ENCODE data around the gene OSTM1. TPM values are rescaled to one million over a fixed set of nuclear protein-coding genes. Genes with fewer than 3 reads are reported as not detected.
A peak's percentile ranks its signal among the peaks of the same experiment; 100 is the strongest.

The OSTM1 gene
- total RNA-seq, 6 experiments from 2014 or later = 13.1 to 31.6 (median 19.7) TPM

DNA sequence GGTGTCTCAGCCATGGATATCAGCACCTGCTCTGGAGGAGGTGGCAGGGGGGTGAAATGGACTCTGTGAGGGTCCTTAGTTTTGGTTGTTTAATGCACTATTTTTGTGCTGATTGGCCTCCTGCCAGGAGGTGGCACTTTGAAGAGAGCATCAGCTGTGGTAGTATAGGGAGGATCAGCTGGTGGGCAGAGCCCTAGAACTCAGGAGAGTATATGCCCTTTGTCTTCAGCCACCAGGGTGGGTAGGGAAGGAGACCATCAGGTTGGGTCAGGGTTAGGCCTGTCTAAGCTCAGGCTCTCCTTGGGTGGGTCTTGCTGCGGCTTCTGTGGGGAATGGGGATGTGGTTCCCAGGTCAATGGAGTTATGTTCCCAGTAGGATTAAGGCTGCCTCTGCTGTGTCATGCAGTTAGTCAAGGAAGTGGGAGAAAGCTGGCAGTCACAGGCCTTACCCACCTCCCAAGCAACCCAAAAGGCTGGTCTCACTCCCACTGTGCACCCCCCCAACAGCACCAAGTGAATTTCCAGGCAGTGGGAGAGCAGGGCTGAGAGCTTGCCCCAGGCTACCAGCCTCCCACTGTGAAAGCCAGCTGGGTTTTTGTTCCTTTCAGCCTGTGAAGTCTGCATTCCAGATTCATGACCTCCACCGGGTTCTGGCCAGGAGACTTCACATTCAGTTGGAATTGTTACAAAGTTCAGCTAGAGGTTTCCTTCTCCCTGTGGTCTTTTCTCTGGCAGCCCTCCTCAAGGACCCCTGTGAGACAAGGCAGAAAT lies 5.7 kb upstream of the OSTM1 start:
- no peak overlapping the region for H3K27ac ChIP-seq
- no peak for TF ChIP-seq POLR2A (IDR thresholded peaks at IDR 0.05)
- TF ChIP-seq, protein P1, sequence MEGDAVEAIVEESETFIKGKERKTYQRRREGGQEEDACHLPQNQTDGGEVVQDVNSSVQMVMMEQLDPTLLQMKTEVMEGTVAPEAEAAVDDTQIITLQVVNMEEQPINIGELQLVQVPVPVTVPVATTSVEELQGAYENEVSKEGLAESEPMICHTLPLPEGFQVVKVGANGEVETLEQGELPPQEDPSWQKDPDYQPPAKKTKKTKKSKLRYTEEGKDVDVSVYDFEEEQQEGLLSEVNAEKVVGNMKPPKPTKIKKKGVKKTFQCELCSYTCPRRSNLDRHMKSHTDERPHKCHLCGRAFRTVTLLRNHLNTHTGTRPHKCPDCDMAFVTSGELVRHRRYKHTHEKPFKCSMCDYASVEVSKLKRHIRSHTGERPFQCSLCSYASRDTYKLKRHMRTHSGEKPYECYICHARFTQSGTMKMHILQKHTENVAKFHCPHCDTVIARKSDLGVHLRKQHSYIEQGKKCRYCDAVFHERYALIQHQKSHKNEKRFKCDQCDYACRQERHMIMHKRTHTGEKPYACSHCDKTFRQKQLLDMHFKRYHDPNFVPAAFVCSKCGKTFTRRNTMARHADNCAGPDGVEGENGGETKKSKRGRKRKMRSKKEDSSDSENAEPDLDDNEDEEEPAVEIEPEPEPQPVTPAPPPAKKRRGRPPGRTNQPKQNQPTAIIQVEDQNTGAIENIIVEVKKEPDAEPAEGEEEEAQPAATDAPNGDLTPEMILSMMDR (IDR thresholded peaks at IDR 0.05) = no peak
- no peak overlapping the region for H3K4me3 ChIP-seq
- WGBS (ENCODE audit: insufficient coverage, low coverage, low lambda C conversion rate, missing lambda C conversion rate) = 92% methylated on average over 2 of the region's 2 CpGs
- no peaks in the 10 kb centered on the region for H3K4me1 ChIP-seq
- ATAC-seq = peak in 1 of 4 donors; percentile 17
- intact Hi-C loops (cut with DNase I) = no loop called here
- no peak for DNase-seq
- H3K36me3 ChIP-seq = no peaks in the 10 kb centered on the region
- H3K9me3 ChIP-seq = no peaks in the 10 kb centered on the region
- no peaks in the 10 kb centered on the region for H3K27me3 ChIP-seq

DNA sequence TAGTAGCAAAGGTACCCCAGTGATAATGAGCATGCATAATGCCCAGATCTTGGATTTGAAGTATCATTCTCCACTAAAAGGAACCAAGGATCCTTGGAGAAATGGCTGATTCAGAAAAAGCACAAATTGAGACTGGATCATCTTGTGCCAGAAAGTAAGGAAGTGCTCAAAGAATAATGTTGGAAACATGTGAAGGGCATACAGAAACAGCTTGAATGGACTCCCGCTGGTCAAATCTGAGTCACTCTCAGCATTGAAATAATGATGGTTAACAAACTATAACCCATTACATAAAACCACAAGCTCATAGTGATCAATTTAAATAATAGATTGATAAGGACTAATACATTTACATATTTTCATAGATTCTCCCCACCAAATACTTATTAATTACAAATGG lies 3.6 kb upstream of the OSTM1 start:
- Histone ChIP-seq H3K9me3 (no peaks in the 10 kb centered on the region), H3K4me3 (no peak overlapping the region), H3K4me1 (peaks cover 0 to 7% (median 3%) of the 10 kb centered on the region in 4 donors), H3K36me3 (no peaks in the 10 kb centered on the region), H3K27me3 (no peaks in the 10 kb centered on the region), H3K27ac (no peak overlapping the region)
- 67% methylated on average over 1 of the region's 1 CpG for WGBS (ENCODE audit: insufficient coverage, low coverage, low lambda C conversion rate, missing lambda C conversion rate)
- no peak for ATAC-seq
- no peak for DNase-seq
- intact Hi-C loops (cut with DNase I) = no loop called here
- TF ChIP-seq, protein P1 (IDR thresholded peaks at IDR 0.05) = no peak
- TF ChIP-seq POLR2A (IDR thresholded peaks at IDR 0.05) = no peak

DNA sequence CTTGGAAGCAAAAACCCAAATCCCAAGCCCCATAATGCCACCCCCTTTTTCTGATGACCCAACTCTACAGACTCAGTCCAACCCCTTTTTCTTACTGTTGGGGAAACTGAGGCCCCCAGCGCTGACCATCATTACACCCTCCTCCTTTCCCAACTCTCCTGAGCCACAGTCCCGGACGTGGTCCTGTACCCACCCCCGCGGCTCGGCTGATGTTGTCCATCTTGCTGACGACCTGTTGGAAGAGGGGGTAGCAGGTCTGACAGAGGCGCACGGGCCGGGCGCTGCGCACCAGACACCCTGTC lies 533 bp downstream of the OSTM1 start:
- Histone ChIP-seq H3K27ac (peak overlapping the region; percentile 71 to 83 (median 79)), H3K4me1 (peaks cover 0 to 7% (median 3%) of the 10 kb centered on the region in 4 donors), H3K9me3 (no peaks in the 10 kb centered on the region), H3K4me3 (peak overlapping the region; percentile 71 to 100 (median 85)), H3K36me3 (no peaks in the 10 kb centered on the region), H3K27me3 (no peaks in the 10 kb centered on the region)
- ATAC-seq (peak in 1 of 4 donors; percentile 47), DNase-seq (peak in 1 of 3 donors; percentile 53)
- WGBS (ENCODE audit: insufficient coverage, low coverage, low lambda C conversion rate, missing lambda C conversion rate) = 0% methylated on average over 3 of the region's 12 CpGs
- no peak for TF ChIP-seq POLR2A (IDR thresholded peaks at IDR 0.05)
- TF ChIP-seq, protein P1 (IDR thresholded peaks at IDR 0.05) = no peak
- intact Hi-C loops (cut with DNase I) = no loop called here

DNA sequence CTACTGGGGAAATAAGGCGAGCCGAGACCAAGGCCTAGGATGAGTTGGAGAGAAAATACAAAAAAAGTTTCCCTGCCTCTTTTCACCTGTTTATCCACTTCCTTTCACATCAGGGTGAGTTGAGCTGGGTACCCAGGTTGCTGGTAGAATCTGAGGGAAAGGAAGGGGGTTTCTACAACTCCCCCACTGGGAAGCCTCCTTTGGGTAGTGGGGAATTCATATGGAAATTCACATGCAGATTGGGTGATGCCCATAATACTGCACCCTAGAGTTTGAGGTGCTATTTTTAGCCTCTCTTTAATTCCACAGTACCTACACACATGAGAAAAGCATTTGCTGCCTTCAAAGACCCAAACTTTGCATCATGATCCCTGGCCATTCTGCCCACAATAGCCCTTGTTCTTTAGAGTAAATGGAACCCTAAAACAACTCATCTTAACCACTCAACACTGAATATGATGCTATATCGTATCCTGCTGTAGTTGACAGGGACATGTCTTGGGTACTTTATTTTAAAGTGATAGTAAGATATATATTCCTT lies 2.7 kb downstream of the OSTM1 start:
- no peak for TF ChIP-seq POLR2A (IDR thresholded peaks at IDR 0.05)
- TF ChIP-seq, protein P1 (IDR thresholded peaks at IDR 0.05) = no peak
- no peak for DNase-seq
- Histone ChIP-seq H3K4me3 (no peak overlapping the region), H3K27ac (no peak overlapping the region), H3K36me3 (no peaks in the 10 kb centered on the region), H3K27me3 (no peaks in the 10 kb centered on the region), H3K9me3 (no peaks in the 10 kb centered on the region), H3K4me1 (peaks cover 0 to 7% (median 3%) of the 10 kb centered on the region in 4 donors)
- 97% methylated on average over 3 of the region's 3 CpGs for WGBS (ENCODE audit: insufficient coverage, low coverage, low lambda C conversion rate, missing lambda C conversion rate)
- ATAC-seq = no peak
- intact Hi-C loops (cut with DNase I) = no loop called here
